Ovary (tissue), 3 donors: Measurements from ENCODE around the gene ABCA8.

Source experiments
- CTCF ChIP-seq, 3 donors: fragments of 450-650 bp in 2 of 3; fragments of 200-600 bp in 1 of 3; IDR thresholded peaks; one replicate each; pipeline versions ENCODE4 v1.5.1 to v1.8.0; 2016 to 2022; ENCODE audit warnings: antibody characterized with exemption in 3 of 3, mild to moderate bottlenecking in 1 of 3
- EP300 ChIP-seq: sonication (generic); formaldehyde crosslinking; IDR thresholded peaks from one replicate; pipeline ENCODE4 v1.6.1; 2017; ENCODE audit warnings: antibody characterized with exemption
- POLR2A ChIP-seq: fragments of 450-650 bp; IDR thresholded peaks from one replicate; pipeline ENCODE4 v1.6.1; 2017; ENCODE audit warnings: antibody characterized with exemption, mild to moderate bottlenecking, moderate library complexity
- donor health status: DM: no; HTN: no; CAD: no.

GRCh38 chr17:68903286-68903685 is 51.9 kb downstream of the ABCA8 start:
- TF ChIP-seq CTCF (IDR thresholded peaks at IDR 0.05) = no peak
- no peak for TF ChIP-seq POLR2A
- no peak for TF ChIP-seq EP300
